ENCODE measurements around the gene FGGY.

DNA sequence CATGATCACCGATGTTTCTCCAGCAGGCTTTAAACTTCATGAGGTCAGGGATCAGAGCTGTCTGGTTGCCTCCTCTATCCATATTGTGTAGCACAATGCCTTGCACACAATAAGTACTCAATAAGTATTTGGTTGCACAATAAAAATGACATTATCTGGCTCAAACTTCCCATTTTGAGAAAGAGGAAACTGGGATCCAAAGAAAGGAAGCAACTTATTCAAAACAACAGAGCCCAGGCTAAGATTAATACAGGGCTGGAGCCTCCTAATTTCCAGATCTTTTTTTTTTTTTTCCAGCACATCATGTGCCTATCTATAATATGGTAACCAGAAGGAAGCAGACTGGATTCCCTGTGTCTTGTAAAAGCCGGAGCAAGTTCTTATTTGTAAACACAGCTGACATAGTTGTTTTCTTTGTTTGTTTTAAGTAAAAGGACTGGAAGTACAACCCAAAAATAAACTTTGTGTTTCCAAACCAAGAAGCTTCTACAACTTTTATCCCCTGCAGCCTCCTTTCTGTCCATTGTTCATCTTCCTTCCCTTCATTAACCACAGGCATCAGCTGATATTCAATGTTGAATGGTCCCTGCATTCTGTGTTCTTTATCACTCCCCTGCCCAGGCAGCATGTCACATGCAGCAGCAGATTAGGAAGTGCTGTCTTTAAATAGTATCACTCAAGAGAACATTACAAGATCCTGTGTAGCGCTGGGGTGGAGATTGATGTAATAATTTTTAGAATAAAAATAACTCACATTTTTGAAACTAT is 446.6 kb downstream of the FGGY start:
- TF ChIP-seq ZNF274 (IDR thresholded peaks at IDR 0.05; ENCODE audit: low read depth, low read length) (no peak), SUZ12 (IDR thresholded peaks at IDR 0.05; ENCODE audit: extremely low read depth, insufficient read depth, insufficient read length) (no peak), YY1 (IDR thresholded peaks at IDR 0.05; ENCODE audit: insufficient read depth, insufficient read length) (no peak)

Data from NT2/D1 (cell line).